Pancreas (tissue), 10 donors: Measurements from ENCODE around the gene HADHA. TPM values are rescaled to one million over a fixed set of nuclear protein-coding genes. Genes with fewer than 3 reads are reported as not detected.
A peak's percentile ranks its signal among the peaks of the same experiment; 100 is the strongest.

ENCODE experiments used
- ATAC-seq, 4 donors: fragments of 200-7000 bp; cut with Tn5 transposase; one replicate each; pipeline versions ENCODE4 v1.8.0 to v1.9.1; 2020; ENCODE audit warnings: mild to moderate bottlenecking in 4 of 4, moderate library complexity in 4 of 4
- DNase-seq, 6 donors: peaks; one replicate each; pipeline ENCODE4 v3.0.0-alpha.2; 2020
- FAIRE-seq: peaks from 2 replicates; lab custom pipeline; 2012; peaks lifted over from hg19 to GRCh38; lab: Jason Lieb, UNC
- H3K27ac ChIP-seq, 4 donors: fragments of 200-600 bp; sonication (generic); 1 replicate in 3 of 4; 2 replicates in 1 of 4; pipeline versions ENCODE4 v1.5.0 to v1.8.0; 2020
- H3K27me3 ChIP-seq, 4 donors: fragments of 200-600 bp; one replicate each; pipeline ENCODE4 v1.8.0; 2021
- H3K36me3 ChIP-seq, 3 donors: fragments of 200-600 bp; sonication (generic) in 1 of 3; one replicate each; pipeline versions ENCODE4 v1.5.0 to v1.8.0; 2020 to 2021
- H3K4me1 ChIP-seq, 3 donors: fragments of 200-600 bp; one replicate each; pipeline ENCODE4 v1.8.0; 2021
- H3K4me3 ChIP-seq, 4 donors: fragments of 200-600 bp; sonication (generic) in 2 of 4; one replicate each; pipeline versions ENCODE4 v1.5.0 to v1.8.0; 2020 to 2021
- H3K9me3 ChIP-seq, 4 donors: fragments of 200-600 bp; one replicate each; pipeline ENCODE4 v1.8.0; 2021
- CTCF ChIP-seq, 4 donors: fragments of 200-600 bp; sonication (generic) in 3 of 4; IDR thresholded peaks; one replicate each; pipeline versions ENCODE4 v1.5.0 to v1.8.0; 2021; ENCODE audit warnings: antibody characterized with exemption in 4 of 4
- WGBS, 2 donors: extraction: QIAGEN DNeasy Blood & Tissue Kit; methylation state at CpG; one replicate each; pipeline ENCODE4 v1.1.7; 2013; 5-methylcytosine and 5-hydroxymethylcytosine counted together
- intact Hi-C, 3 donors: fragments of 100-400 bp; cut with DNase I; formaldehyde crosslinking; loops; one replicate each; pipeline versions ENCODE4 v1.11.1 to v1.14.2; 2022
- polyA plus RNA-seq, 2 donors: library from polyadenylated mRNA; stranded (reverse); fragments of 200-250 nt; gene quantifications; one replicate each; pipeline ENCODE4 v1.2.3, GENCODE V29; 2013
- total RNA-seq, 6 donors: library from RNA; stranded (reverse); fragmentation: NEBNext Ultra II Directional in 4 of 6; extraction: Animal tissue kit (Norgen Biotek cat#: 25700) in 4 of 6; gene quantifications; one replicate each; pipeline versions ENCODE4 v1.2.1 to v1.2.4, GENCODE V29; 2021 to 2023
- donor health status: healthy with polysubstance abuse.
- donor health status: DM: no; HTN: no; CAD: no; lungs with moderate emphysema.
- donor health status: DM: no; HTN: no; CAD: no.
- donor health status: control.
- donor health status: control.
- donor health status: Bipolar disorder and iron deficiency.
- donor health status: DM: yes; HTN: yes; CAD: no.
- donor health status: DM: no; HTN: no; CAD: no.
- donor health status: DM: no; HTN: no; CAD: no.
- donor health status: DM: yes; HTN: yes; CAD: no.

HADHA gene
- total and polyA plus RNA-seq, 8 donors = 32.1 to 89.6 (median 67.6) TPM

- no peaks in the 10 kb centered on the region for H3K9me3 ChIP-seq
- no peak for TF ChIP-seq CTCF (IDR thresholded peaks at IDR 0.05)
- DNase-seq = no peak
- FAIRE-seq = no peak
- intact Hi-C loops = no loop called here
- no peak overlapping the region for H3K4me3 ChIP-seq
- 82 to 85% methylated on average over 11 of the region's 11 CpGs for WGBS, 2 donors
- no peaks in the 10 kb centered on the region for H3K36me3 ChIP-seq
- no peaks in the 10 kb centered on the region for H3K27me3 ChIP-seq
- H3K27ac ChIP-seq = no peak overlapping the region
- no peak for ATAC-seq
- H3K4me1 ChIP-seq = peaks cover 0 to 9% (median 4%) of the 10 kb centered on the region in 3 donors
Measured at GRCh38 chr2:26176279-26176615, 68.2 kb downstream of the HADHA start.

- ATAC-seq (no peak), DNase-seq (peak in 1 of 6 donors; percentile 60), FAIRE-seq (no peak)
- no peaks in the 10 kb centered on the region for H3K27me3 ChIP-seq
- intact Hi-C loops = no loop called here
- H3K4me3 ChIP-seq = no peak overlapping the region
- no peak overlapping the region for H3K27ac ChIP-seq
- no peaks in the 10 kb centered on the region for H3K36me3 ChIP-seq
- no peak for TF ChIP-seq CTCF (IDR thresholded peaks at IDR 0.05)
- peaks cover 0 to 9% (median 4%) of the 10 kb centered on the region in 3 donors for H3K4me1 ChIP-seq
- H3K9me3 ChIP-seq = no peaks in the 10 kb centered on the region
- WGBS, 2 donors = 67 to 70% methylated on average over 11 to 15 of the region's 15 CpGs
Measured at GRCh38 chr2:26175466-26176278, 68.8 kb downstream of the HADHA start.

GRCh38 chr2:26174691-26175465 is 69.6 kb downstream of the HADHA start:
- Histone ChIP-seq H3K27me3 (no peaks in the 10 kb centered on the region), H3K9me3 (no peaks in the 10 kb centered on the region), H3K36me3 (no peaks in the 10 kb centered on the region), H3K27ac (no peak overlapping the region), H3K4me3 (no peak overlapping the region), H3K4me1 (peaks cover 0 to 9% (median 4%) of the 10 kb centered on the region in 3 donors)
- no peak for ATAC-seq
- intact Hi-C loops = no loop called here
- FAIRE-seq = no peak
- no peak for TF ChIP-seq CTCF (IDR thresholded peaks at IDR 0.05)
- peak in 1 of 6 donors; percentile 57 for DNase-seq
- 75 to 80% methylated on average over 10 of the region's 10 CpGs for WGBS, 2 donors

GRCh38 chr2:26173776-26174482 is 70.5 kb downstream of the HADHA start:
- H3K36me3 ChIP-seq = no peaks in the 10 kb centered on the region
- 32 to 33% methylated on average over 45 to 46 of the region's 46 CpGs for WGBS, 2 donors
- no peaks in the 10 kb centered on the region for H3K9me3 ChIP-seq
- FAIRE-seq (no peak), ATAC-seq (no peak), DNase-seq (no peak)
- no peak for TF ChIP-seq CTCF (IDR thresholded peaks at IDR 0.05)
- H3K4me1 ChIP-seq = peaks cover 0 to 6% (median 4%) of the 10 kb centered on the region in 3 donors
- no peak overlapping the region for H3K27ac ChIP-seq
- no peaks in the 10 kb centered on the region for H3K27me3 ChIP-seq
- H3K4me3 ChIP-seq = peak overlapping the region in 1 of 4 donors; percentile 50
- intact Hi-C loops = no loop called here
